Upper lobe of left lung (tissue), 4 donors: Measurements from ENCODE around the gene NSD2.

ENCODE experiments used
- CTCF ChIP-seq, 6 experiments: fragments of 450-650 bp in 4 of 6; fragments of 200-600 bp in 2 of 6; sonication (generic) in 2 of 6; IDR thresholded peaks; one replicate each; pipeline ENCODE4 v1.5.1; 2016 to 2019; ENCODE audit warnings: antibody characterized with exemption in 6 of 6
- POLR2A ChIP-seq, 4 donors: fragments of 450-650 bp; IDR thresholded peaks; one replicate each; pipeline ENCODE4 v1.5.1; 2016 to 2017; ENCODE audit warnings: antibody characterized with exemption in 4 of 4, mild to moderate bottlenecking in 2 of 4

- TF ChIP-seq CTCF (IDR thresholded peaks at IDR 0.05) (no peak), POLR2A (IDR thresholded peaks at IDR 0.05) (no peak)
Observed at GRCh38 chr4:1898681-1899080, 27.5 kb downstream of the NSD2 start.
